ENCODE measurements around the gene CCDC85B.
A peak's percentile ranks its signal among the peaks of the same experiment; 100 is the strongest.

CCDC85B gene

GRCh38 chr11:65903715-65904114, 13.2 kb downstream of the CCDC85B start:
- no peak for DNase-seq (ENCODE audit: extremely low read depth in 1 of 2, low read depth in 1 of 2)

GRCh38 chr11:65906602-65907001, 16.1 kb downstream of the CCDC85B start:
- no peak for DNase-seq (ENCODE audit: extremely low read depth in 1 of 2, low read depth in 1 of 2)

GRCh38 chr11:65907878-65908277, 17.4 kb downstream of the CCDC85B start:
- no peak for DNase-seq (ENCODE audit: extremely low read depth in 1 of 2, low read depth in 1 of 2)

GRCh38 chr11:65911682-65912568, 21.5 kb downstream of the CCDC85B start:
- no peak for DNase-seq (ENCODE audit: extremely low read depth in 1 of 2, low read depth in 1 of 2)

- DNase-seq (ENCODE audit: extremely low read depth in 1 of 2, low read depth in 1 of 2), result no peak
Observed at GRCh38 chr11:65912845-65913244, 22.4 kb downstream of the CCDC85B start.

GRCh38 chr11:65915101-65915820, 24.8 kb downstream of the CCDC85B start:
- DNase-seq (ENCODE audit: extremely low read depth in 1 of 2, low read depth in 1 of 2), result no peak

GRCh38 chr11:65915821-65916251, 25.4 kb downstream of the CCDC85B start:
- no peak for DNase-seq (ENCODE audit: extremely low read depth in 1 of 2, low read depth in 1 of 2)

GRCh38 chr11:65916391-65916790, 25.9 kb downstream of the CCDC85B start:
- DNase-seq (ENCODE audit: extremely low read depth in 1 of 2, low read depth in 1 of 2), result no peak

- DNase-seq (ENCODE audit: extremely low read depth in 1 of 2, low read depth in 1 of 2), result no peak
Observed at GRCh38 chr11:65917077-65917433, 26.6 kb downstream of the CCDC85B start.

- DNase-seq (ENCODE audit: extremely low read depth in 1 of 2, low read depth in 1 of 2), result no peak
Observed at GRCh38 chr11:65917434-65918210, 27.1 kb downstream of the CCDC85B start.

GRCh38 chr11:65918211-65919140, 28.0 kb downstream of the CCDC85B start, which contains the start of gene C11orf68:
Gene C11orf68, minus strand, starts transcription at chr11:65919062. Its CDS starts 31 bp downstream, at chr11:65919031.
- no peak for DNase-seq (ENCODE audit: extremely low read depth in 1 of 2, low read depth in 1 of 2)

- DNase-seq (ENCODE audit: extremely low read depth in 1 of 2, low read depth in 1 of 2), result peak; percentile 96 to 100
Observed at GRCh38 chr11:65919141-65919572, 28.7 kb downstream of the CCDC85B start, which contains the start of gene DRAP1. Gene DRAP1, plus strand, starts transcription at chr11:65919426. Its CDS starts 76 bp downstream, at chr11:65919502.

GRCh38 chr11:65919573-65920371, 29.3 kb downstream of the CCDC85B start:
- peak; percentile 11 to 41 for DNase-seq (ENCODE audit: extremely low read depth in 1 of 2, low read depth in 1 of 2)

- DNase-seq (ENCODE audit: extremely low read depth in 1 of 2, low read depth in 1 of 2), result no peak
Observed at GRCh38 chr11:65920372-65920802, 29.9 kb downstream of the CCDC85B start.

GRCh38 chr11:65921033-65921555, 30.6 kb downstream of the CCDC85B start:
- no peak for DNase-seq (ENCODE audit: extremely low read depth in 1 of 2, low read depth in 1 of 2)

GRCh38 chr11:65921876-65922275, 31.4 kb downstream of the CCDC85B start:
- DNase-seq (ENCODE audit: extremely low read depth in 1 of 2, low read depth in 1 of 2), result no peak

GRCh38 chr11:65922565-65922964, 32.1 kb downstream of the CCDC85B start:
- DNase-seq (ENCODE audit: extremely low read depth in 1 of 2, low read depth in 1 of 2), result no peak

GRCh38 chr11:65925397-65925796, 34.9 kb downstream of the CCDC85B start:
- DNase-seq (ENCODE audit: extremely low read depth in 1 of 2, low read depth in 1 of 2), result no peak

- DNase-seq (ENCODE audit: extremely low read depth in 1 of 2, low read depth in 1 of 2), result peak; percentile 43 to 56
Observed at GRCh38 chr11:65927904-65928397, 37.5 kb downstream of the CCDC85B start.

Measured in activated CD8-positive, alpha-beta memory T cell treated with anti-CD3 and anti-CD28 coated beads for 1 hour (primary cell).